HG03103 (cell line): ENCODE measurements around the gene ALK.

Experiments used
- ATAC-seq: cut with Tn5 transposase; IDR thresholded peaks from one replicate; pipeline ENCODE4 v1.9.1; 2021; ENCODE audit warnings: low read depth; ENCODE audit not compliant: unreplicated experiment

Gene ALK

GRCh38 chr2:29921560-29921915, at the start of gene ALK:
TSS of gene ALK (minus strand) at chr2:29921586. CDS start at chr2:29920659, 927 bp downstream.
- no peak for ATAC-seq

- no peak for ATAC-seq
Observed at GRCh38 chr2:29966266-29966665, 44.9 kb upstream of the ALK start.

GRCh38 chr2:29963972-29964570, 42.7 kb upstream of the ALK start:
- ATAC-seq, result no peak

GRCh38 chr2:29962922-29963321, 41.5 kb upstream of the ALK start:
- no peak for ATAC-seq

GRCh38 chr2:29954316-29954715, 32.9 kb upstream of the ALK start:
- ATAC-seq, result no peak

- ATAC-seq, result no peak
Observed at GRCh38 chr2:29952973-29953372, 31.6 kb upstream of the ALK start.

- no peak for ATAC-seq
Observed at GRCh38 chr2:29951576-29951975, 30.2 kb upstream of the ALK start.

GRCh38 chr2:29950481-29950880, 29.1 kb upstream of the ALK start:
- no peak for ATAC-seq

GRCh38 chr2:29949042-29949441, 27.7 kb upstream of the ALK start:
- ATAC-seq, result no peak

GRCh38 chr2:29946505-29946904, 25.1 kb upstream of the ALK start:
- ATAC-seq, result no peak

- ATAC-seq, result no peak
Observed at GRCh38 chr2:29942711-29943110, 21.3 kb upstream of the ALK start.

GRCh38 chr2:29940706-29941105, 19.3 kb upstream of the ALK start:
- ATAC-seq, result no peak

GRCh38 chr2:29936020-29936419, 14.6 kb upstream of the ALK start:
- ATAC-seq, result no peak

- no peak for ATAC-seq
Observed at GRCh38 chr2:29931818-29932217, 10.4 kb upstream of the ALK start.

GRCh38 chr2:29923110-29923721, 1.8 kb upstream of the ALK start:
- ATAC-seq, result no peak

- ATAC-seq, result no peak
Observed at GRCh38 chr2:29922605-29923004, 1.2 kb upstream of the ALK start.

GRCh38 chr2:29920631-29921559, 491 bp downstream of the ALK start:
- no peak for ATAC-seq

- ATAC-seq, result no peak
Observed at GRCh38 chr2:29920130-29920577, 1.2 kb downstream of the ALK start.

- ATAC-seq, result no peak
Observed at GRCh38 chr2:29918941-29919340, 2.4 kb downstream of the ALK start.

GRCh38 chr2:29917781-29918180, 3.6 kb downstream of the ALK start:
- no peak for ATAC-seq

- ATAC-seq, result no peak
Observed at GRCh38 chr2:29916571-29916970, 4.8 kb downstream of the ALK start.

- no peak for ATAC-seq
Observed at GRCh38 chr2:29910960-29911359, 10.4 kb downstream of the ALK start.
